Measurements from ENCODE around the gene ZNF816.

Gene ZNF816

DNA sequence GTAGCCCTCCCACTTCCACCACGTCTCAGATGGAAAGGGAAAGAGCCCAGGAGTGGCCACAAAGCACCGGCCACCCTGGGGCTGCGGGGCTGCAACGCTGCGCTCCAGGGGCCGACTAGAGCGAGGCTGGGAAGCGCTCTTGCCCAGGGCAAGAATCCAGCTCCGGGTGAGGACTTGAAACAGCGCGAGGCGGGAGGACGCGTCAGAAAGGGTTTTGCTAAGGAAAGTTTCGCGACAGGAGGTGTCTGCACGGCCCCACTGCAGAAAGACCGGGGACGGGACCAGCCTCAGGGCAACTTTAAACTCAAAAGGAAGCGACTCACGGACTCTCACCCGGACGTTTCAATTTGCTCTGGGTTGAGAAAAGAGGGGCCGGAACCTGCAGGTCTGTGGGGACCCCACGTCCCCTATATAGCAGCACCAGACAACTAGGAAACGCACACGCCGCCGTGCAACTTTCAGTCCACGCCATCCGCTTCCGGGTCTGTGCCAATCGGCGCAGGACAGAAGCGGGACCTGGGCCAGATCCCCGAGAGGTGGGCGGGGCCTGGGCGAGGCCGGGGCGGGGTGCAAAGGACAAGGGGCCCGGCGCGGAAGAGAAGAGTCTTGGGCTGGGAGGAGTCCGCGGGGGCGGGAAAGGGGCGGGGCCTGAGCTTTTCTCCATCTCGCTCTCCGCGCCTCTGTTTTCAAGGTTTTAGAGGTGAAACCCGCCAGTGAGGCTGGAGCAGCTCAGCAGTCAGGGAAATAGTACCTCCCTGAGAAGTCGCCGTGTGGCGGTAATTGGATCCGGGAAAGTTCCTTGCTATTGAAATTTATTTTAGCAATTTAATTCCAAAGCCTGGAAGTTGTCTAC is at the start of gene ZNF816:
ZNF816 (minus strand) TSS at position 488 of the 853 bp plus-strand sequence. CDS start 6,792 bp downstream, outside the sequence.
- TF ChIP-seq, protein P1, sequence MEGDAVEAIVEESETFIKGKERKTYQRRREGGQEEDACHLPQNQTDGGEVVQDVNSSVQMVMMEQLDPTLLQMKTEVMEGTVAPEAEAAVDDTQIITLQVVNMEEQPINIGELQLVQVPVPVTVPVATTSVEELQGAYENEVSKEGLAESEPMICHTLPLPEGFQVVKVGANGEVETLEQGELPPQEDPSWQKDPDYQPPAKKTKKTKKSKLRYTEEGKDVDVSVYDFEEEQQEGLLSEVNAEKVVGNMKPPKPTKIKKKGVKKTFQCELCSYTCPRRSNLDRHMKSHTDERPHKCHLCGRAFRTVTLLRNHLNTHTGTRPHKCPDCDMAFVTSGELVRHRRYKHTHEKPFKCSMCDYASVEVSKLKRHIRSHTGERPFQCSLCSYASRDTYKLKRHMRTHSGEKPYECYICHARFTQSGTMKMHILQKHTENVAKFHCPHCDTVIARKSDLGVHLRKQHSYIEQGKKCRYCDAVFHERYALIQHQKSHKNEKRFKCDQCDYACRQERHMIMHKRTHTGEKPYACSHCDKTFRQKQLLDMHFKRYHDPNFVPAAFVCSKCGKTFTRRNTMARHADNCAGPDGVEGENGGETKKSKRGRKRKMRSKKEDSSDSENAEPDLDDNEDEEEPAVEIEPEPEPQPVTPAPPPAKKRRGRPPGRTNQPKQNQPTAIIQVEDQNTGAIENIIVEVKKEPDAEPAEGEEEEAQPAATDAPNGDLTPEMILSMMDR (IDR thresholded peaks at IDR 0.05; ENCODE audit: low read depth, low read length), result no peak
- H3K36me3 ChIP-seq, result peaks cover 21% of the 10 kb centered on the region
- peaks cover 7% of the 10 kb centered on the region for H3K9me3 ChIP-seq (ENCODE audit: severe bottlenecking)
- H3K4me3 ChIP-seq (ENCODE audit: low read depth, low read length), result peak within 1 kb of the TSS; percentile 95
- no peaks in the 10 kb centered on the region for H3K27me3 ChIP-seq (ENCODE audit: insufficient read depth, low read depth, severe bottlenecking)
- peak within 1 kb of the TSS; percentile 84 for H3K27ac ChIP-seq
- DNase-seq, result peak; percentile 99

DNA sequence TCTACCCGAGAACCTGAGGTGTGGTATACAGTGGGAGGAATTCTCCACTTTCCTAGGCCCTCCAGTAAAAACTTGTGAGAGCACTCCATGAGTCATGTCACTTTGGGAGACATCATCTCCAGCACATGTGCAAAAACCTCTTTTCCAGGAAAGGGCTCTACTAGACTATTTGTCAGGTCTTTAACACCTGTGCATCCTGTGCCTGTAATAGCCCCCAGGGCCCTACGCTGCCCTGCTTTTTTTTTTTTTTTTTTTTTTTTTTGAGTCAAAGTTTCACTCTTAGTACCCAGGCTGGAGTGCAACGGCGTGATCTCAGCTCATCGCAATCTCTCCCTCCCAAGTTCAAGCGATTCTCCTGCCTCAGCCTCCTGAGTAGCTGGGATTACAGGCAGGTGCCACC is 49.3 kb upstream of the ZNF816 start:
- Histone ChIP-seq H3K36me3 (no peaks in the 10 kb centered on the region), H3K4me3 (ENCODE audit: low read depth, low read length) (no peak overlapping the region), H3K27ac (no peak overlapping the region), H3K9me3 (ENCODE audit: severe bottlenecking) (no peaks in the 10 kb centered on the region), H3K27me3 (ENCODE audit: insufficient read depth, low read depth, severe bottlenecking) (no peaks in the 10 kb centered on the region)
- TF ChIP-seq, protein P1 (IDR thresholded peaks at IDR 0.05; ENCODE audit: low read depth, low read length), result no peak
- no peak for DNase-seq

DNA sequence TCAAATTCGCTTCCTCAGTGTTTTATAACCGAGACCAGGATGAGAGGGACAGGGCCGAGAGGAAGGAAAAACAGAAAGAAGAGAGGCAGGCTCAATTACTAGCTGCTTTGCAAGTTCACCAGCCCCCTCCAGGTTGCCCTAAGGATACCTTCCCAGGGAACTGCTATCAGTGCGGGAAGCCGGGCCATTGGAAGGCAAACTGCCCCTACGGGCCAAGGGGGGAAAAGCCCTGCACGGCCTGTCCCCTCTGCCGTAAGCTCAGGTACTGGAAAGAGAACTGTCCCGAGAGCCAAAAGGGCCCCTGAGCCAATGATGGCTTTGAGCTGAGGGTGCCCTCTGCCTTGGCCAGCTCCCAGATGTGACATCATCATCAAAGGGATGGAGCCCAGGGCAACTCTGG is 47.8 kb upstream of the ZNF816 start:
- Histone ChIP-seq H3K27me3 (ENCODE audit: insufficient read depth, low read depth, severe bottlenecking) (no peaks in the 10 kb centered on the region), H3K27ac (no peak overlapping the region), H3K4me3 (ENCODE audit: low read depth, low read length) (no peak overlapping the region), H3K9me3 (ENCODE audit: severe bottlenecking) (no peaks in the 10 kb centered on the region), H3K36me3 (no peaks in the 10 kb centered on the region)
- no peak for DNase-seq
- TF ChIP-seq, protein P1 (IDR thresholded peaks at IDR 0.05; ENCODE audit: low read depth, low read length), result no peak

DNA sequence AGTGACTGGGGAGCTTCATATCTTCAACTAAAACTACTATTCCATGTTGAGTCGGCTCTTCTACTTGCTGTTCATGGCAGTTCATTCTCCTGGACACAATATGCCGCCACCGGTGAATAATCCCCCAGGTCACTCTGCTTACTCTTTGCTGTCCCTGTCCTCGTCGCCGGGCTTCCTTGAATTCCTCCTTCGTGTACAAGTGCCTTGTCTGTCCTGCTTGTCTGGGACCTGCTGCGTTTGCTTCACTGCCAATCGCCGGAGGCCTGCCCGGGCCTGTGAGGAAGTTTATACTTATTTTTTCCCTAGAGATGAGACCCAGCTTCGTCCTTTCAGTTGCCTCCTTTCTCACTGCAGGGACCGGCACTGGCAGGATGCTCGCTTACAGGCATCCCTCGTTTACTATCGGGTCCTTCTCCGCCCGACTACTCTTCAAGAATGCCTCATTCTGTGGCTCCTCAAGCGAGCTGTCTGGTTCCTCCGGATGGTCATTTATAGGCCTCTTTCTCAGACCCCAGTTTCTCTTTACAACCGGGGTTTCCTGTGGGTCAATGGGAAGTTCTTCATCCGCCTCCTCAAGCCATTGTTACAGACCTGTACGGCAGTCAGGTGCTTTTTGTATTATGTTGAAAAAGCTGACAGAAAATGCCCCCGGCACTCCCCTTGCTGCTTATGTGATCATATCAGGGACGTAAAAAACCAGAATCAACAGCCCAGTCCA is 45.5 kb upstream of the ZNF816 start:
- Histone ChIP-seq H3K27me3 (ENCODE audit: insufficient read depth, low read depth, severe bottlenecking) (no peaks in the 10 kb centered on the region), H3K27ac (no peak overlapping the region), H3K9me3 (ENCODE audit: severe bottlenecking) (no peaks in the 10 kb centered on the region), H3K4me3 (ENCODE audit: low read depth, low read length) (no peak overlapping the region), H3K36me3 (no peaks in the 10 kb centered on the region)
- DNase-seq, result no peak
- TF ChIP-seq, protein P1 (IDR thresholded peaks at IDR 0.05; ENCODE audit: low read depth, low read length), result no peak

DNA sequence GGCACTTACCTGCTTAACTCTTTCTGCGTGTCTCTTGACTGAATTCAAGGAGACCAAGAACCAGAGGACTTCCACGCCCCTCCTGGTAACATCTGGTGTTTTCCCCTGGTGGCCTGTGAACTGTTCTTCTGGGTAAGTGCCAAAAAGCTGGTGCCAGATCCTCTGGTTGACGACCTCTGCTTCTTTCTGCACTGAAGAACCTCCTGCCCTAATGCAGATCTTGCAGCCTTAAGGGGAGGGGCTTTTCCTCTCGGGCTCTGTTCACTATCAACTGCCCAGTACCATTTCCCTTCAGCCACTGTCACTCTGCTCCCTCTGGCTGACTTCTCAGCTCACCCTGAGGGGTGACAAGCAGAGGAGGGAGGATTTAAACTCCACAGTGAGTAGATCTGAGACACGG is 44.9 kb upstream of the ZNF816 start:
- TF ChIP-seq, protein P1 (IDR thresholded peaks at IDR 0.05; ENCODE audit: low read depth, low read length), result no peak
- Histone ChIP-seq H3K27ac (no peak overlapping the region), H3K4me3 (ENCODE audit: low read depth, low read length) (no peak overlapping the region), H3K27me3 (ENCODE audit: insufficient read depth, low read depth, severe bottlenecking) (no peaks in the 10 kb centered on the region), H3K9me3 (ENCODE audit: severe bottlenecking) (no peaks in the 10 kb centered on the region), H3K36me3 (no peaks in the 10 kb centered on the region)
- DNase-seq, result no peak
